ENCODE data around the gene PEX14.

DNA sequence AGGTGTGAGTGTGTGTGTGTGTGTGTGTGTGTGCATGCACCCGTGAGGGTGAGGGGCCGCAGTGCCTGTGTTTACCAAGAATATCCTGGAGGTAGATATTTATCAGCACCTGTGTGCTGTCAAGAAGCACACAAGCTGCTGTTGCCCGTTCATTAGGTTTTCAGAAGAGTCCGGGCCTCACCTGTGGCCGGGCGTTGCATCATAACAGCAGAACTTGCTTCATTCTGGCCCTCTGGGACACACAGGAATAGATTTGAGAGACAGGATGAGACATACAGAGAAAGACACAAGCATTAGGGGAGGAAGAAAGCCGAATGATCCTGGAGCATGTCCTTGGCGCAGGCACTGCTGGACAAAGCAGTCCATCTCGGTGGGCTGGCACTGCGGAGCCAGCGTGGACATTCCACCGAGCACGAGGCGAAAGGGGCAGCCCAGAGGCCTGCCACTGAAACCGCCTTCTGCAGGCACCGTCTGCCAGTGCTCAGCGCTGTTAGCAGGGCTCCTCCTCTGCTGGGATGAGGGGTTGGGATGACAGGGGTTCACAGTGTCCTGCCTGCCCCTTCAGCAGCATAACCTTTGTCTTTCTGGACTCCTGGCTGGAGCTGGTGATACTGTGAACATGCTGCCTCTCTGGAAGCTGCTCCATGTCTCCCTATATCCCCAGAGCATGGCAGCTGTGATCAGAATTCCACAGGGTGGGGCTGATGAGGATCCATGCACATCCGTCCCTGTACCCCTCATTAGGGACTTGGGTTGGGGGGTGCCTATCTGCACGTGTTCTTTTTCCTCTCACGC lies 81.1 kb downstream of the PEX14 start:
- no peak for TF ChIP-seq EZH2 (IDR thresholded peaks at IDR 0.05; ENCODE audit: borderline replicate concordance, low read length)
- TF ChIP-seq, protein P1, sequence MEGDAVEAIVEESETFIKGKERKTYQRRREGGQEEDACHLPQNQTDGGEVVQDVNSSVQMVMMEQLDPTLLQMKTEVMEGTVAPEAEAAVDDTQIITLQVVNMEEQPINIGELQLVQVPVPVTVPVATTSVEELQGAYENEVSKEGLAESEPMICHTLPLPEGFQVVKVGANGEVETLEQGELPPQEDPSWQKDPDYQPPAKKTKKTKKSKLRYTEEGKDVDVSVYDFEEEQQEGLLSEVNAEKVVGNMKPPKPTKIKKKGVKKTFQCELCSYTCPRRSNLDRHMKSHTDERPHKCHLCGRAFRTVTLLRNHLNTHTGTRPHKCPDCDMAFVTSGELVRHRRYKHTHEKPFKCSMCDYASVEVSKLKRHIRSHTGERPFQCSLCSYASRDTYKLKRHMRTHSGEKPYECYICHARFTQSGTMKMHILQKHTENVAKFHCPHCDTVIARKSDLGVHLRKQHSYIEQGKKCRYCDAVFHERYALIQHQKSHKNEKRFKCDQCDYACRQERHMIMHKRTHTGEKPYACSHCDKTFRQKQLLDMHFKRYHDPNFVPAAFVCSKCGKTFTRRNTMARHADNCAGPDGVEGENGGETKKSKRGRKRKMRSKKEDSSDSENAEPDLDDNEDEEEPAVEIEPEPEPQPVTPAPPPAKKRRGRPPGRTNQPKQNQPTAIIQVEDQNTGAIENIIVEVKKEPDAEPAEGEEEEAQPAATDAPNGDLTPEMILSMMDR (conservative IDR thresholded peaks at IDR 0.05 in 1 of 2, IDR thresholded peaks at IDR 0.05 in 1 of 2; ENCODE audit: extremely low read depth in 1 of 2, insufficient read depth in 1 of 2, low read depth in 1 of 2, low read length in 2 of 2) = no peak
